ENCODE measurements around the gene SPAG8. TPM values are rescaled to one million over a fixed set of nuclear protein-coding genes. Genes with fewer than 3 reads are reported as not detected.

The SPAG8 gene
- total RNA-seq, 1 donor from 2014 or later = not detected

DNA sequence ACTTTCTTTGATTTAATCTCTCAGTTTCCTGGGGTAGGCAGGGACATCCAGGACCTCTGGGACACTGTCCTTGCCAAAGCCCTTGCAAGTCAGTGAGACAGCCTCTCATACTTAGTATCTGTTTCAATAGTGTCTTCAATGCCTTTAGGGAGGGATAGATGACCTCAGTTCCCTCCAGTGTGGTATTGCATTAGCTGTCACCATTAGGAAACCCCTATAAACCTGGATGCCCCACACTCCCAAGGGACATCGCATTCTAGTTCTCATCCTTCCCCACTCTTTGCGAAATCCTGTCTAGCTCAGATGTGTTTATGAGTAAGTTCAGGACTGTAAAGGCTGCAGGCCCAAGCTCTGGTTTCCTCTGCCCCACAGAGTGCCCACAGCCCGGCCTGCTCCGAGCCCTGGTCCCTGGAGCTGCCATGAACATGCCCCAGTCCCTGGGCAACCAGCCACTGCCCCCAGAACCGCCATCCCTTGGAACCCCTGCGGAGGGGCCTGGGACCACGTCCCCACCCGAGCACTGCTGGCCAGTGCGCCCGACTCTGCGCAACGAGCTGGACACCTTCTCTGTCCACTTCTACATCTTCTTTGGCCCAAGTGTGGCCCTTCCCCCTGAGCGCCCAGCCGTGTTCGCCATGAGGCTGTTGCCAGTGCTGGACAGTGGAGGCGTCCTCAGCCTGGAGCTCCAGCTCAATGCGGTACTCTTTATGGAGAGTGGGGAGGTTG lies 30.1 kb upstream of the SPAG8 start:
- DNase-seq (ENCODE audit: low spot score in 2 of 2) = no peak
- Histone ChIP-seq H3K4me3 (no peak overlapping the region), H3K9me3 (no peaks in the 10 kb centered on the region), H3K36me3 (peaks cover 11 to 14% of the 10 kb centered on the region in 2 donors), H3K27me3 (no peaks in the 10 kb centered on the region), H3K27ac (no peak overlapping the region), H3K4me1 (peaks cover 0 to 17% of the 10 kb centered on the region in 2 donors)
- intact Hi-C loops (cut with DNase I) = no loop called here
- TF ChIP-seq, protein P1, sequence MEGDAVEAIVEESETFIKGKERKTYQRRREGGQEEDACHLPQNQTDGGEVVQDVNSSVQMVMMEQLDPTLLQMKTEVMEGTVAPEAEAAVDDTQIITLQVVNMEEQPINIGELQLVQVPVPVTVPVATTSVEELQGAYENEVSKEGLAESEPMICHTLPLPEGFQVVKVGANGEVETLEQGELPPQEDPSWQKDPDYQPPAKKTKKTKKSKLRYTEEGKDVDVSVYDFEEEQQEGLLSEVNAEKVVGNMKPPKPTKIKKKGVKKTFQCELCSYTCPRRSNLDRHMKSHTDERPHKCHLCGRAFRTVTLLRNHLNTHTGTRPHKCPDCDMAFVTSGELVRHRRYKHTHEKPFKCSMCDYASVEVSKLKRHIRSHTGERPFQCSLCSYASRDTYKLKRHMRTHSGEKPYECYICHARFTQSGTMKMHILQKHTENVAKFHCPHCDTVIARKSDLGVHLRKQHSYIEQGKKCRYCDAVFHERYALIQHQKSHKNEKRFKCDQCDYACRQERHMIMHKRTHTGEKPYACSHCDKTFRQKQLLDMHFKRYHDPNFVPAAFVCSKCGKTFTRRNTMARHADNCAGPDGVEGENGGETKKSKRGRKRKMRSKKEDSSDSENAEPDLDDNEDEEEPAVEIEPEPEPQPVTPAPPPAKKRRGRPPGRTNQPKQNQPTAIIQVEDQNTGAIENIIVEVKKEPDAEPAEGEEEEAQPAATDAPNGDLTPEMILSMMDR (IDR thresholded peaks at IDR 0.05) = no peak

DNA sequence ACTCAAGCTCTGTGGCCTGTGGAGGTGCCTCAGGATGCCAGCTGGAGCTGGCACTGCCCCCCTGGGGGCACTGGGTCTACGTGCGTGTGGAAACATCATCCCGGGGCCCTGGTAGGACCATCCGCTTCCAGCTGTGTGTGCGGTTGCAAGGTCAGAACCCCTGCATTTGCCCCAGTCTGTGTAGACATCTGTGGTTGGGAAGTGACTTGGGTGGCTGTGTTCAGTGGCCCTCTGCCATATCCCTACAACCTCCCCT lies 29.5 kb upstream of the SPAG8 start:
- intact Hi-C loops (cut with DNase I) = no loop called here
- no peaks in the 10 kb centered on the region for H3K27me3 ChIP-seq
- H3K9me3 ChIP-seq = no peaks in the 10 kb centered on the region
- H3K36me3 ChIP-seq = peaks cover 4 to 9% of the 10 kb centered on the region in 2 donors
- H3K4me3 ChIP-seq = no peak overlapping the region
- peaks cover 0 to 17% of the 10 kb centered on the region in 2 donors for H3K4me1 ChIP-seq
- TF ChIP-seq, protein P1 (IDR thresholded peaks at IDR 0.05) = no peak
- no peak overlapping the region for H3K27ac ChIP-seq
- DNase-seq (ENCODE audit: low spot score in 2 of 2) = no peak

DNA sequence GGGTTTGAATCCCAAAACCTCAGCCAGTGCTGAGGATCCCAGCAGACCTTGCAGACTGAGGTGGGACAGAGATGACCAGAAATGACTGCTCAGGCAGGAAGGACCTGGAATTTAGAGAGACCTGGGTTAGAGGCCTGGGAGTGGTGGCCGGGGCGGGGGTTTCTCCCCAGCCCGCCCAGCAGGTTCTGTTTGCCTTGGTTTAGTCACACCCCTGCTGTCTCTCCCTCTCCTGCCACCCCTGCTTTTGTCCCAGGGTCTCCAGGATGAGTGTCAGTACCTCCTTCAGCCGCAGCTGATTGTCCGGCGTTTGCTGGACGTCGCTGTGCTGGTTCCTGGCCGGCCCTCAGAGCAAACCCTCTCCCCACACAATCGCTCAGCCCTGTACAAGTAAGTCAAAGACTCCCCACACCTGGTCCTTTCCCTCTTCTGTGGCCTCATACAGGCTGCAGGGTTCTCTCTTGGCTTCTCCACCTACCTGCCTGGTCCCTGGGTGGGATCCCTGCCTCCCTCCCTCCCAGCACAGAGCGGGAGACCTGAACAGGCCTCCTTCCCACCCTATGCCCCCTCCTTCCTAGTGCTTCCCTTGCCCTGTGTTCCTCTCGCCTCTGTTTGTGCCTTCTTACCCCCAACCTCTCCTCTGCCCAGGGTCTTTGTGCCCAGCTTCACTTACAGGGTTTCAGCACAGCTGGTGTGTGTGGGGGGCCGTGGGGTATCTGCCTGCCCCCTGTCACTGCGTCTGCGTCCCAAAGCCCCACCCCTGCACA lies 29.0 kb upstream of the SPAG8 start:
- H3K4me1 ChIP-seq = peaks cover 0 to 17% of the 10 kb centered on the region in 2 donors
- no peak overlapping the region for H3K27ac ChIP-seq
- TF ChIP-seq, protein P1 (IDR thresholded peaks at IDR 0.05) = no peak
- peaks cover 0 to 6% of the 10 kb centered on the region in 2 donors for H3K36me3 ChIP-seq
- intact Hi-C loops (cut with DNase I) = no loop called here
- no peaks in the 10 kb centered on the region for H3K27me3 ChIP-seq
- no peak for DNase-seq (ENCODE audit: low spot score in 2 of 2)
- H3K9me3 ChIP-seq = no peaks in the 10 kb centered on the region
- no peak overlapping the region for H3K4me3 ChIP-seq

DNA sequence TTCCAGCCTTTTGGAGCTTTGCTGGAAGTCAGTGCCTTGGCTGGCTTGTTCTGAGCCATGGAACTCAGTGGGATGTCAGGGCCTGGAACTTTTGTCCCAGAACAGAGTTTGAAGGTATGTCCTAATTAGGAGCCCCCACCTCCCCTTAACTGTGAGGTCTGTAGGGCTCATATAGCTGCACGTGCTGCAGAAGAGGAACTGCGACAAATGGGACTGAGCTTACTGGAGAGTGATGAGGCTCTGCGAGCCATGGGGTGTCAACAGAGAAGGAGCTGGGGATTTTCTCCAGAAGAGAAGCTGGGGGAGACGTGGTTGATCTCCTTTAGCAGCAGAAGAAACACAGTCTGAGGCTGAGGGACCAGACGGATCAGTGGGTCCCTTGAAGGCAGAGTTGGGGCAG lies 27.9 kb upstream of the SPAG8 start:
- TF ChIP-seq, protein P1 (IDR thresholded peaks at IDR 0.05) = no peak
- H3K27ac ChIP-seq = no peak overlapping the region
- H3K27me3 ChIP-seq = no peaks in the 10 kb centered on the region
- no peak for DNase-seq (ENCODE audit: low spot score in 2 of 2)
- peaks cover 0 to 13% of the 10 kb centered on the region in 2 donors for H3K4me1 ChIP-seq
- no peak overlapping the region for H3K4me3 ChIP-seq
- H3K36me3 ChIP-seq = peaks cover 0 to 6% of the 10 kb centered on the region in 2 donors
- intact Hi-C loops (cut with DNase I) = no loop called here
- H3K9me3 ChIP-seq = no peaks in the 10 kb centered on the region

DNA sequence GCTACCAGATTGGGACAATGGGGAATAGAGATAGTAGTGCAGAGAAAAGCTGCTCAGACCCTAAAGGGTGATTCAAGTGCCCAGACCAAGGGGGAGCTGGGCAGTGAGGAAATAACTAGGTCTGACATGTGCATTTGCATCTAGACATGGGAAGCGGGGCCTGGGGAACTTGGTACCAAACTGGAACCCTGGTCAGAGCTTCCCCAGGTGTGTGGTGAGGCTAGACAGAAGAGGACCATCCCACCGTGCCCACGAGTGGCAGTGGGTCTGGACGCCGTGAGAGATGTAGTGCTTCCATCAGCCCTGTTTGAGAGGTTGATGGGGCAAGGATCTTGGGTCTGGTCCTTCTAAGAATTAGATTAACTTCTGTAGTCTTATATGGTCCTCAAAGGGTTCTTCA lies 24.5 kb upstream of the SPAG8 start:
- DNase-seq (ENCODE audit: low spot score in 2 of 2) = no peak
- intact Hi-C loops (cut with DNase I) = no loop called here
- Histone ChIP-seq H3K36me3 (no peaks in the 10 kb centered on the region), H3K4me3 (no peak overlapping the region), H3K9me3 (no peaks in the 10 kb centered on the region), H3K27me3 (no peaks in the 10 kb centered on the region), H3K27ac (no peak overlapping the region), H3K4me1 (peaks cover 0 to 10% of the 10 kb centered on the region in 2 donors)
- TF ChIP-seq, protein P1 (IDR thresholded peaks at IDR 0.05) = no peak

All from ascending aorta (tissue), 2 donors.